ENCODE data around the gene SIRPA.
"Not testable (repeated sequence)": the region's sequence is repeated elsewhere in the genome, so short reads cannot be mapped to it uniquely, and the experiment has no call there.

Gene SIRPA

DNA sequence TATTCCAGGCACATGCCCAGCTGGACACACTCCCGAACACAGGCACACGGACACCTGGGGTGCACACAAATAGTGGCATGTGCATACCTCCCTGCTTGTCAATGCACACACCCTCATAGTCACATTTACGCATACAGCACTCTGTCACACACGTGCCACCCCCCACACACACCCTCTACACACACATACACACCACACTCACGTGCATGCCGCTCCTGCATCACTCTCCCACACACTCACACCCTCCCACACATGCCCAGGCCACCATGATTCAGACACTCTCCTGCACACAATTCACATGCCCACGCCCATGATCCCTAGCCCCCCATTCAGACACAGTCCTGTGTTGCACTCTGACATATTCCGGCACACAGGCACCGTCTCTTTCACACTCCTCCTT lies 13.0 kb downstream of the SIRPA start:
- DNase-seq = no peak

DNA sequence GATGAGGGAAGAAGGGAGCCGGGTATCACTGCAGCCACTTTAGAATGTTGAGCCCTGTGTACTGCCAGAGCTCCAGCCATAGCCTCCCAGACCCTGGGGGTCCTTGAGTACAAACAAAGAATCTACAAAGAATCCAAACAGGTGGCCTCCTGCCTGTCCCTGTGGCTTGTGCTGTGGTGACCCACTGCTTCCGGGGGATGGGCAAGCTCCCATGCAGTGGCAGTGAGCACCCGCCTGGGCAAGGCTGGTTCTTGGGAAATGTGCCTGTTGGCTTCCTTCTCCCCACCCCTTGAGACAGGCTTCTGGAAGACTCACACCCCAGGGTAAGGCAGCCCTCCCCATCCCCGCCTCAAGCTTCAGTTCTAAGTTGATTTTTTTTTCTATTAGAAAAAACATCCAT lies 13.9 kb downstream of the SIRPA start:
- no peak for DNase-seq

DNA sequence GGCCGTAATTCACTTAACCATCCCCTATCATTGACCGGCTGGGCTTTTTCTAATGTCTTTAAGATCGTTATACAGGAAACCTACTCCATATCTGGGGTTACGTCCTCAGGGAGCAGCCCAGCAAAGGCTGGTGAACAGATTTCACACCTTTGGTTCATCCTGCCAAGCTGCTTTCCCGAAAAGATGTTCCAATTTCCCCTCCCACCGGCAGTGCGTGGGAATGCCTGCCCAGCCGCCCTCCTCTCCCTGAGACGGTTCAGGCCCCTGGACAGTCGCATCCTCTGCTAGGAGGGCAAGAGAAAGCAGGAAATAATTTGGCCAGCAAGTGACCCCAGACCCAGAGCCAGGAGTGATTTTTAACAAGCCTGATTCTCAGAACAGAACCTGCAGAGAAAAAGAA lies 16.3 kb downstream of the SIRPA start:
- DNase-seq = no peak

DNA sequence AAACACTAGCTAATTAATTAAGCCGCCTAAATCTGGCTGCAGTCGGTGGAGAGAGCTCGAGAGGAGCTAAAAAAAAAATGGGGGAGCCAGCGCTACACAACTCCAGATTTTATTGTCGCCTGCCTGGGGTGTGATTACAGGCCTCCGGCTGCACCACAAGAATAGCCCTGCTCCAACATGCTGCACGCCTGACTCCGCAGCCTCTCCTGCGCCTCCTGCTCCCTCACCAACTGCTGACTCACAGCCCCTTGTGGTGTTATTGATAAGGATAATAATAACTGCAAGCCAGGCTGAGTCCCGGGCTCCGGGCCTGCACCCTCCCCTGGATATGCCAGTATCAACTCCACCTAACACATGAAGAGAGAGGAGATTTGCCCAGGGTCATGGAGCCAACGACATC lies 16.8 kb downstream of the SIRPA start:
- DNase-seq = no peak

DNA sequence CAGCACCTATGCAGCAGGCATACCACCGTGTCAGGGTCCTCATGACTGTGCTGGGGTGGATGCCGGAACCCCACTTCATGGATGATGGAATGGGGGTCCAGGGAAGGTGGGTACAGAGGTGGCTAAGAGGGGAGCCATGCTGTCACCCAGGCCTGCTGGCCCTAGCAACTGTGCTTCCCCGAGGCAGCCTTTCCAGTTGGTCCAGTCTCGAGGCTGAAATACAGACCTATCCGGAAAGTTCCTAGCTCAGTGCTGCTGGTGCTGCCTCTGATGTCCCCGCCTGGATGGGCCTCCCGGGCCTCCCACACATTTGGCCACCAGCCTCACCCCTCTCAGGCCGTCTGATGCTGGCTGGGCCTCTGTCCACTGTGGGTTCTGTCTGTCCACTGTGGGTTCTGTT lies 17.4 kb downstream of the SIRPA start:
- DNase-seq = no peak

DNA sequence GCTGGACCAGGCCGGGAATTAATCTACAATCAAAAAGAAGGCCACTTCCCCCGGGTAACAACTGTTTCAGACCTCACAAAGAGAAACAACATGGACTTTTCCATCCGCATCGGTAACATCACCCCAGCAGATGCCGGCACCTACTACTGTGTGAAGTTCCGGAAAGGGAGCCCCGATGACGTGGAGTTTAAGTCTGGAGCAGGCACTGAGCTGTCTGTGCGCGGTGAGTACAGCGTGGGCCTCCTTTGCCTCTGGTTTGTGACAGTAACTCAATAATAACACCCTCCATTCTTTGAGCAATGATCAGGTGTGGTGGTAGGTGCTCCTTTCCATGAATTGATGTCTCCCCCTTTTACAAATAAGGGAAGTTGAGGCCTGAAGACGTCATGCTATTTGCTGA lies 20.0 kb downstream of the SIRPA start:
- DNase-seq = not testable (repeated sequence)

DNA sequence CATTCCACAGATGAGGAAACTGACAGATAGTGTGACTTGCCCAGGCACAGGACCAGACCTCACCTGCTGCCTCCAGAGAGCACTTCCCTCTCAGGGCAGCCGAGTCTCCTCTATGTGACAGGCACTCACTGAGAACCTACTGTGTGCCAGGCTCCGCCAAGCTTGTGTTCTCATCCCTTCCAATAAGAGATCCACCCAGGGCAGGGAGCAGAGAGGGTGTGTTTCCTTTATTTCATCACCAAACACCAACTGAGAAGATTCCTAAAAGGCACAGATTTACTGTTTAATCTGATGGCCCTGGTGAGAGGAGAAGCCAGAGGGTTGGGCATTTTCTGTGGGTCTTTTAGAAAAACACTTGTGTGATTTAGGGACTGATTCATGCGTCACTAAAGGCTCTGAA lies 20.5 kb downstream of the SIRPA start:
- DNase-seq = no peak

DNA sequence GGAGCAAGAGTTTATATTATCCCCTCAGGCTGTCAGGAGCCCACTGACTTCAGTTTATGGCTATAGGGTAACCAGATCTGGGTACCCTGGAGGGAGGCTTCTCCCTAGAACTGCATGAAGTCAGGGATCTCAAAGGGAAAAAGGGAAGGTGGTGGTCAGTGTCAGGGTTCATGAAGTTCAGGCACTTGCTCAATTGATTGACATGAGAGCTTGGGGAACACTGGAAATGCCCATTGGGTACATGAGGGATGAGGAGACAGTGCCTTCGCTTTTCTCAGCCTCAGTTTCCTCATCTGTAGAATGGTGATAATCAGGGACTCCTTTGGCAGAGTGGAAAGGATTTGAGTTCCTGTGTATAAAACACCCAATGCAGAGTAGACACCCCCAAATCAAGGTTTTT lies 22.6 kb downstream of the SIRPA start:
- no peak for DNase-seq

DNA sequence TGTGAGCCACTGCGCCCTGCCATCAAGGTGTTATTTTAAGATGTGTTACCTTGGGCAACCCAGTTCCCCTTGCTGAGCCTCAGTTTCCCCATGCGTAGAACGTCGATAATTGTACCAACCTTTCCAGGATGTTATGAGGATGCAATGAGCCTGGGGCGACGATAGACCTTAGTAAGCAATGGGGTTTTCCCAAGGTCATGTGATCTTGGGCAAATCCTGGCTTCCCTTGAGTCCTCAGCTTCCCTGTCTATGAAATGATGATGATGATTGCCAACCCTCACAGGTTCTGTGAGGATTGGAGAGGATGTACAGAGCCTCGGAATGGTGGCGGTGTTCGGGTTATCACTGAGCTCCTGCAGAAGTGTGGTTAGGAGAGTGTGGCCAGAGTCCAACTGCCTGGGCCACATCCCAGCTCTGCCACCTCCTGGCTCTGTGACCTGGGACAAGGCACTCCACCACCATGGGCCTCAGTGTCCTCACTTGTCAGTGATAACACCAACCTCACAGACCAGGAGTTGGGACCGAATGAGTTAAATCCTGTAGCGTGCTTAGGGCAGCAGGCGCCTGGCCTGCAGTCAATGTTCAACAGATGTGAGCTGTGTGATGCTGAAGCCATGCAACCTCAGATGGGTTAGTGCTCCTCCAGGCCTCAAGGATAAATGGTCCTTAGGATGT lies 23.4 kb downstream of the SIRPA start:
- DNase-seq = no peak

DNA sequence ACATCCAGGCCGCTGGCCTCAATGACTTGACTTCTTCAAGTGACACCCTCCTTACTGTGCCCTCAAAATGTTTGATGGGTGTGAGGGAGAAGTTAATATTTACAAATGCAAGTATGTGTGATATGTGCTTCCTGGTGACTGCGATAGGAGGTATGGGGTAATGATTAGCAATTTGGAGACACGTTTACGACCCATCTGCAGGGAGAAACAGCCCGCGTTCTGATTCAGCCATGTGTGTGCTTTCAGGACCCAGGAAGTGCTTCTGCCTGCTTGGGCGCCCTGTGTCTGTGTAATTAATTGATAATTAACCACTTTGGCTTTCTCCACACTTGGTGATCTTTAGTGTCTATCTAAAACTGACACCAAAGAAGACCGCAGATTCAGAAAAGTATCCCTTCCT lies 25.0 kb downstream of the SIRPA start:
- no peak for DNase-seq

DNA sequence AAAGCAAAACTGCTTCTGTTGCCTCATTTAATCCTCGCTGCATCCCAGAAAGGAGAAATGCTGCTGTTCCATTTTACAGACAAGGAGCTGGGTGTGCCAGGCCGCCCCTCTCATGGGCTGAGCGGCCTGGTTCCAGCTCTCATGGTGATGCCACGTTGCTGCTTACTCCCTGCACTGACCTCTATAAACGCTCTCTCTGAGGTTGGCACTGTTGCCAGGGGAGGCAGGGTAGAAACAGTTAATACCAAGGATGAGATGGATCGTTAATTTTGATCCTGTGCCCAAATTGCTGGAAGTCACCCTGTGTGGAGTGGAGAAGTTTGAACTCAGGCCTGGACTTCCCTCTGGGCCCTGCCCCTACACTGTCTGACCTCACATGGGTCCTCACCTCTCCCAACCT lies 25.6 kb downstream of the SIRPA start:
- no peak for DNase-seq

DNA sequence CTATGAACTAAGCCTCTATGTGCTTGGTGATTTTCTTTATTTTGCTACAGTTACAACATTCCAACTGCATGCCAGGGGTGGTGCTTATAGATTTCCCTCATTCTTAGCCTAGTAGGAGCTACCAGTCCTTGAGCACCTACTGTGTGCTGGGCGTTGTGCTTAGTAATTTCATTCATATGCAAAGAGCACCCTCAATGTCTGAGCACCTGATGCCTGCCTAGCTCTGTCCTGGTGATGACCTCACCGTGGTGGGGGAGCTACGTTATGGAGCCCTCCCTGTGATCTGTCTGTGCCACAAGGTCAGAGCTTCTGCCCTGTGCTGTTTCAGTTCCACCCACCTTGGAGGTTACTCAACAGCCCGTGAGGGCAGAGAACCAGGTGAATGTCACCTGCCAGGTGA lies 26.8 kb downstream of the SIRPA start:
- not testable (repeated sequence) for DNase-seq

DNA sequence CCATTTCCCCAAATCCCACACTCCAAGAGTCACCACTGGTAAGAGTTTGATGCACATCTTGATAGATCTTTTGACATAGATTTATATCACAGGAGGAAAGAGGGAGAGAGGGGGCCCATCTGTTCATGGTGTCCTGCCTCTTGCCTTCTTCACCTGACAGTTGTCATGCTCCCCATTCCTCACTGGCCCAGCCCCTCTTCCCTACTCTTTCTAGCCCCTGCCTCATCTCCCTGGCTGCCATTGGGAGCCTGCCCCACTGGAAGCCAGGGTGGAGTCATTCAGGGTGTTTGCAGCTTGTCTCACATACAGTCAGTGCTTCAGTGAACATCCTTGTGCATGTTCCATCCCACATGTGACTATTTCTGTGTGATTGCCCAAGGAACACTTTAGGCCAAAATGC lies 27.6 kb downstream of the SIRPA start:
- no peak for DNase-seq

DNA sequence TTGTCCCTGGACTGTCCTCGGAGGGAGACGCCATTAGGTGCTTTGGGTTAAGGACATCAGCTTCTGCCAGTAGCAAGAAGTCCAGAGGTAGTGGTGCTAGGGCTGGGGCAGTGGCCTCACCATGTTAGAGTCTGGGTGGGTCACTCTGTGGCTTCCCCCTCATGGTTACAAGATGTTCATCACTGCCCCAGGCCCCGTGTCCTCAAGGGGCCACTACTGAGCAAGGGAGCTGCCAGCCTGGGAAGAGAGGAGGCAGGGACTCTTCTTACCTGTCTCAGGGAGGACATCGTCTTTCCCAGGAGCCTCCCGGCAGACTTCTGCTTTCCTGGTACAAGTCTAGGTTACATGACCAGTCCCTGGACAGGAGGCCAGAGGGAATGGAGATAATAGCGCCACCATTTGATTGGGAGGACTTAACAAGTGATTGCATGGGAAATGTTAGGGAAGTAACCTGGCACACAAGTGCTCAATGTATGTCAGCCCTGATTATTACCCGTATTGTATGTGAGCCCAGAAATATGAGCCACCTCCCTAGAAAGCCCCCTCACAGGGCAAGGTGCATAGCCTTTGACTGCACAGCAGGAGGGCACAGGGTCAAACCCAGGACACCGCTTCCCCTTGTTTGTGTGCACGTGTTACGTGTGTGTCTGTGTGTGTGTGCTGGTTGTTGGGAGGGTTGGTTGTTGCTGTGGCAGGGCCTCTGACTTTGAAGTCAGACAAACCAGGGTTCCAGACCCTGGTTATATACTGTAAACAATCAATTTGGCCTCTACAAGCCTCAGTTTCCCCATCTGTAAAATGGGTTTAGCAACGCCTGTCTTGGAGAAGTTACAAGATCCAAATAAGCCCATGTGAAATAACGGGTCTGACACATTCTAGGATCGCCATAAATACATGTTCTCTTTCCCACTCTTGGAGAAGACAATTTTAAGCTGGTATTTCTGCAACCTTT lies 30.0 kb downstream of the SIRPA start:
- no peak for DNase-seq

DNA sequence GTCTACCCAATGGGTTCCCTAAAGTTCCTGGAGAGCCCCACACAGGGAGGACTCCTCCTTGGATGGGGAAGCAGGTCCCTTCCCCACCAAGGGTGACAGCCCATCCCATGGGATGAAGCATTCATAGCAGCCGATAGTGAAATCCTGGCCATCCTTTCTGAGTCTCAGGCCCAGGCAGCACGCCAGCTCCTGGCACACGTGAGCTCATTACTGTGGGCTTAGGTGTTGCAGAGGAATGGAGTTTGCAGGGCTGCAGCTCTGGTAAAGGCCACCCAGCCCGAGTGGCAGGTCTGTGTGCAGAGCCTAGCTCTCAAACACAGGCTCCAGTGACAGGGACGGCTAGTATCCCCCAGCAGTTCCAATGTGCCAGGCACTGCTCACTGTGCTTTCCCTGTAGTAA lies 31.0 kb downstream of the SIRPA start:
- DNase-seq = no peak

DNA sequence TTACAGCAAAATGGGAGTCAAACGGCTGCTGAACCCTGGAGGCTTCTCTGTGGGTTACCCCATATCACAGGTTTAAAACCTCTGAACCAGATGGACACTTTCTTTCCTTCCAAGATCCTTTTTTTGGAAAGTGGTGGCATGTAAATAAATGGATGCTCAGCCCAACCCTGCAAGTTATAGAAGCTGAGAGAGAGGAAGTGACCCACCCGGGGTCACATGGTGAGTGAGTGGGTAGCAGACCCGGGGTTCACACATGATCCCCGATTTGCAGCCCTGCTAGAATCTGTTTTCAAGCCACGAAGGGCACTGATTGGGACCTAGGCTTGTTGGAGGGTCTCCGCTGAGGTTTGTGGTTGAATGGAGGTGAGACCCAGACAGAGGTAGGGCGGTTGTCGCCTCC lies 32.0 kb downstream of the SIRPA start:
- DNase-seq = no peak

DNA sequence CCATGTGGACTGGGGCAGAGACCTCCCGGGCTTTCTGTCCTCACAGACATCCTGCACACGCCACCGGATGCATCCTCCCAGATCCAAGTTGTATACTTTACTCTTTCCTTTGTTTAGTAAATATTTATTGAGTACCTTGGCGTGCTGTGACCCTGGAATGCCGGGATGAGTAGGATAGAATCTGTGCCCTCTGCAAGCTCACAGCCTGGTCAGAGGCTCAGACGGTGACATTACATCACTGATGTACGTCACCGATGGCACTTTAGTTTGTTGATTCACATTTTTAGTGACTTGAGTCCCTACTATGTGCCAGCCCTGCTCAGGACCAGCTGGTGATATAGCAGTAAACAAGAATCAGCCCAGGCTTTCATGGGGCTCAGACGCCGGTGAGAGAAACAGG lies 32.9 kb downstream of the SIRPA start:
- DNase-seq = no peak

DNA sequence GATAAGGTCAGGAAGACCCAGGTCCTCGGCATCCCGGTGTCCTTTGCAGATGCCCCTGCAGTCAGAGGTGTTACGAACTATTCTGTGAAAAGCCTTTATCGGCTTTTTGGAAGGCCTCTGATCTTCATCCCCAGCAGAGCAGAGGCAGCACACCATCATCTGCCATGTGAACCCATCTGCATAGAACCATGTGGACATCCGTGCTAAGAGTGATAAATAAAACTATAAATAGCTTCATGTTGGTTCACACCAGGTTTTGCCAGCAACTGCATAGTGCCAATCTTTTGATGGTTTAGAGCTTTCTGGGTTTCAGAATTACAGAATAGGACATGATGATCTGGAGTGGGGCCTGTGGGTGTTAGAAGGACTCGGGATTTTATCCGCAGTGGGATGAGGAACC lies 33.6 kb downstream of the SIRPA start:
- DNase-seq = no peak

DNA sequence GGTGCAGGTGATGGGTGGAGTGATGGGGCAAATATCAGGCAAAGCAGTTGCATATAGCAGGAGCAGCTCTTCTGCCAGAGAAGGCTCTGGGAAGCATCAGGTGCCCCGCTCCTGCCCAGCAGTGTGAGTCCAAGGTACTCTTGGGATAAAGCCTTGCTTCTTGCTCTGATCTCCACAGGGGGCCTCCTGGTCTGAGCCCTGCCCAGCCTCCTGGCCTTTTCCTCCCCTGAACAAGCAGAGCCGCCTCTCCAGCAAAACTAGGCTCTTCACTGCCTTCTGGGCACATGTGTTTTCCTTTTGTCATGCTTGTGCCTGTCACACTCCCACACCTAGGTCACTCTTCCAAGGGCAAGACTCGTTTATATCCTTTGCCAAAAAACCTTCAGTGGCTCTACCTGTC lies 34.3 kb downstream of the SIRPA start:
- no peak for DNase-seq

DNA sequence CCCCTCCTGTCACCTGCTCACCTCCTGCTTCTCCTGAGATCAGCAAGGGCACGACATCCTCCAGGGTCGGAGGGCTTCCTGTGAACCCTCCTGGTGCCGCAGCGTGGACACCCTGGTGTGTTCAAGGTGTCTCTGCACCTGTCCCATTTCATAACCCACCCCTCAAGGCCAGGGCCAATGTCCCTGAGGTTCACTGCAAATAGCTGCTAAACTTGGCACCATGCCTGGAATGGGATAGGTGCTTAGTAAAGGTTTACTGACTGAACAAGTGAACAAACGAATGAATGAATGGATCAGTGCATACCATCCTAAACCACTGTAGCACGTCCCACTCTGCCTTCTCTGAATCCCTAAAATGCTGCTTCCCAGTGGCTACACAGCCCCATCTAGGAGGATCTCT lies 35.0 kb downstream of the SIRPA start:
- no peak for DNase-seq

DNA sequence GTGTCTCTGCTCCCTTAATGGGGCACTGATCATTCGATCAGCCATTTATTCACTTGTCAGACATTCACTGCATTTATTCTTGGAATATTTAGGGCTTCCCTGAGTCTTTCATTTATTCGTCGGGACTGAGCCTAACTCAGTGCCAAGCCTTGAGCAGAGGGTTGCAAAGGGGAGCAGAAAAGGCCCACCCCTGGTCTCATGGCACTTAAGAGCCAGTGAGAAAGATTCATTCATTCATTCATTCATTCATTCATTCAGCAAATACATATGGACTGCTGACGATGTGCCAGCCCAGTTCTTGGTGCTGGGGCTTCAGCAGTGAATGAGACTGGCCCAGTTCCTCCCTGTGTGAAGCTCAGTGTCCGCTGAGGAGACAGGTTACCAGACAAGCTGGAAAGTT lies 36.6 kb downstream of the SIRPA start:
- no peak for DNase-seq

DNA sequence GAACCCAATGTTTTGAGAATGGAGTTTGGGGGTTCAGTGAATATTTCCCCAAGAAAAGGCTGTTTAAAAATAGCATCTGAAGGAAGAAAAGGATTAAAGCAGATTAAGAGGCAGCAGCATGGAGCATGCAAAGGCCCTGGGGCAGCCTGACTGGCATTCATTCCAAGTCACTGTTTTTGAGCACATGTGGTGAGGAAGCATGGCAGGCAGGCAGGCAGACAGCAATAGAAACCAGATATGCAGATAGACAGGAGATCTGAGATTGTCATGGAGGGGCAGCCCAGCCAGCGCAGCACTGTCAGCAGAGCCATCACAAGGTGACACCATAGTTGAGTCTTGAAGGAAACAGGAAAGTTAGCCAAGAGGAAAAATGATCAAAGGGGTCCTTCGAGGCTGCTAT lies 37.8 kb downstream of the SIRPA start:
- no peak for DNase-seq

DNA sequence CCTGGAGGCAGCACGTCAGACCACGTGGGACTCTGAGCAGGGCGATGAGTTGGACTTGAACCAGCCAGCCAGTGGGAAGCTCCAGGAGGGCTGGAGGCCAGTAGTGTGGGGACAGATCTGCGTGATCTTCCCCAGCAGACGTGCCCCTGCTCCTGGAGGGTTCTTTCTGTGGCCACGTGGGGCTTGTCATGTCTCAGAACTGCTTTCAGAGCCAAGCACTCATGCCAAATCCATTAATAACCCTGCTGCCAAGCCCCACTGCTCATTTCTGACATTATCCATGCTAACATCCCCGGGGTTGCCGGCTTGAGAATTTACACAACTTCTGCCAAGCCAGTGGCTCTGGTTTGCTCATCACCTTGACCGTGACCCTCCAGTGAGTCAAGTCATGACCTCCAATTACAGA lies 38.3 kb downstream of the SIRPA start:
- DNase-seq = no peak

DNA sequence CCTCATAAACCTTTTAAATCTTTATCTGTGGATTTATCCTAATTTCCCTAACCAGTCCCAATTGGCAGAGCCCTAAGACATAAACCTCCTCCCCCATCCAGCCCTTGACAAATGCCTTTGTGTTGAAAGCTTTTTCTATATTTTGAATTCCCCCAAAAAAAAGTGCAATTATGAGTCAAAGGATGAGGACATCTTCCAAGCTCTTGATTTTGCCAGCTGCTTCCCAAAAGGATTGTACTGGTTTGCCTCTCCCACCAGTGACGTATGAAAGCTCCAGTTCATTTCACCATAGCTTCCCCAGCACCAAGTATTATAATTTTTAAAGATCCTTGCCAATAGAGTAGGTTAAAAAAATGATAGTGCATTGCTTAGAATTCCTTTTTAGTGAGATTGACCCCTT lies 38.9 kb downstream of the SIRPA start:
- no peak for DNase-seq
